NCI-H1930 (cell line): ENCODE results near the gene CPA3.
A peak's percentile ranks its signal among the peaks of the same experiment; 100 is the strongest.

Source experiments
- DNase-seq, 2 experiments: peaks; one replicate each; lab custom pipeline; 2025; lab: John Stamatoyannopoulos, UW

Gene CPA3

DNA sequence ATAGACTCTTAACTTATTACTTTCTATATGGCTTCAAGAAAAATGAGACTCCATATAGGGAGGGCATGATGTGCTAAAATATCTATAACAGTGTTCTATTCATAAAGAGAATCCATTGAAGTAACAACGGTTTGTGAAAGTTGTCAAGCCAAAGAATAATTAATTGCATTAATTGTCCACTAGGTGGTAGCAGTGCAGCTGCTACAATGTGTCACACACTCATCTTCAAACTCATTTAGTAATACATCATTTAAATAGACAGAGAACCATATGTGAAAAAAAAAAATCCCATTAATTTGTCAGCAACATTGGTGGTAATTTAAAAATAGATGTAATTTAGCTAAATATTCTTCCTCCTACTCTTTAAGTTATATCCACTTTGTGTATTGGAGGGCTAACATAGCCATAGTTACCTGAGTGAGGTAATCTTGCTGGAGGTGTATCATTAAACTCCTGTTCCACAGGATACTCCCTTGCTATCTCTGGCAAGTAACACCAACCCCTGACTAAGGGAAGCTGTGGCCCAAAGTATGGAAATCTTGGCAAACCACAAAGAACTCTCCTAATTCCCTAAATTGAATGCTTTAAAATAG, 3.7 kb upstream of the CPA3 start:
- DNase-seq = peak in 1 of 2 experiments; percentile 6

- DNase-seq = no peak
Measured at GRCh38 chr3:148863297-148863696, 1.8 kb upstream of the CPA3 start.

- DNase-seq = no peak
Measured at GRCh38 chr3:148863814-148864213, 1.3 kb upstream of the CPA3 start.

- DNase-seq = no peak
Measured at GRCh38 chr3:148866261-148866660, 1.2 kb downstream of the CPA3 start.

DNA sequence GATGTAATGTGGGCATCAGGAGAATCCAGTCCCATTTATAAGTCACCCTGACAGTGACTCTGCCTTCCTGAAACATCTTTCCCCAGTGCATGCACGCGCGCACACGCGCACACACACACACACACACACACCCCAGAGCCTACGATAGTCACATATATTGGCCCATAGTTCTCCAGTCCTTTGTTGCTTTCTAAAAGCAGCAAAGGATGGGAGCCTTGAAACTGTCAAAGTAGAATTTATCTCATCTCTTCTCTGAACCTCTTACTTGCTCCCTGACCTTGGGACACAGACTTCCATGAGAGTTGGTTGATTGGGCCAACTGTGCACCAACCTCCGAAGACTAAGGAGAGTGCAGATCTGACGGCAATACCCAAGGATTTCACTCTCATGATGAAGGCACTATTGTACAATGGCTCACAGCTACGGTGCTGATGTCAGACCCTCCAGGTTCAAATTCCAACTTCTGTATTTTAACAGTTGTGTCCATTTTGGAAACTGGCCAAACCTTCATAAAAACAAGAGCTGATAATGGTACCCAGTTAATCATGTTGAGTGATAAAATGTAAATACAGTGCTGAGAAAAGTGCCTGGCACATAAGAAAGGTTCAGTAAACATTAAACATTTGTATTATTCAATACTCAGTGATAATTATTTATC, 8.3 kb downstream of the CPA3 start:
- no peak for DNase-seq

DNA sequence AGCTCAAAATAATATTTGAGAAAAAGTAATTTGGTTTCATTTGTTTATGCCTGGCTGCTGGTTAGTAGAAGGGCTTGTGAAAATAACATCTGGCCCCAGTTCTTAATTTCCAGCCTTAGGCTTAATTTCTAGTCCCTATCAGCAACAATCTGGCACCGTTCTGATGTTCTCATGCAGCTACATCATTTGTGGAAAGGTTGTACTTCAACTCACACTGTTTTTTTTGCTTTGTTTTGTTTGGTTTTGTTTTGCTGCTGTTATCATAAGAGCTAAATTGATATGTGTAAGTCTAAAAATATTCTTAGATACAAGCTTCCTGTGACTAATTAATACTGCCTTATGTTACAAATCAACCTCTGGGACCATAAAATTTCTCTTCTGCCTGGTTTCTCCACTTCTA, 8.9 kb downstream of the CPA3 start:
- DNase-seq = no peak

DNA sequence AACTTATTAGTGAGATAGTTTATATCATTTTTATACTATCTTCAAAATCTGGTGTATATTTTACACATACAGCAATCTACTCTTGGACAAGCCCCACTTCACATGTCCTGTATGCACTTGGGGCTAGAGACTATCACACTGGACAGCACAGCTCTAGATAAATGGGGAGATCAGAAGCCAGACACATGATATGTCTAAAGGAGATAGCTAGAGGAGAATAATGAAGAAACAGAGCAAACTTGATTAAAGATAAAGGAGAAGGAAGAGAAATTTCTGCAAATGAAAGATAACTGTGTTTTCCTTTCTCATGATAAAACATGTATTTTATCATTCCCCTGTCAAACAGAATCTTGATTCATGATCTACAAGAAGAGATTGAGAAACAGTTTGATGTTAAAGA, 13.0 kb downstream of the CPA3 start:
- no peak for DNase-seq

DNA sequence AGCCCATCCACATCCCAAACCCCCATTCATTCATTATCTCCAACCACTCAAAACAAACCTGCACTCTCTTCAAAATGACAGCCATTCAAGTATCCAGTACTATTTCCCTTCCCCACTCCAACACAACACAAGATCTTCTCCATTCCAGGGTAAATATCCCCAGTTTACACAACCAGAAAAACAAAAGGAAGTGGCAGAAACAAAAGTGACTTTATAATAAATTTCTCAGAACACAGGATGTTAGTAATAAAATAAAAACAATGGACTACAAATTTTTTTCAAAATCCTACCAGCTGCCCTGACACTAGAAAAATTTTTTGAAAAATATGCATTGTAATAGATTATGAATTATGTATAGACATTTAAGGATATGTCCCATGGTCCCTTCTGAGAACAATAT, 14.2 kb downstream of the CPA3 start:
- DNase-seq = no peak

DNA sequence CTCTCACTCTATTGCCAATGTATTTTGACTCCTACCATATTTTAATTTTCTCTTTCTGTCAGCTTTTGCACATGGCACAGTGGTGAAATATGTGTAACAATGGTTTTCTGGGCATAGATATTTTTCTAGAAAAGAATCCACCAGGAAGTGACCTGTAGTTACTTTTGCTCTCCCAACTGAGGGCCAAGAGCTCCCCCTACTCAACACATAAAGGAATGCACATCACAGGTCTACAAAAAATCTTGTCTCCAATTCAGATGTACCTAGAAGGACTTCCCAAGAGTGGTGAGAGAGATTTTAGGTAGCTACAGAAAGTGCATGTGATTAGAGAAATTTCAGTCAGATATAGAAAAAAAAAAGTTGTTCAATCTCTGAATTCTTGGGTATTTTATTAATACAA, 15.6 kb downstream of the CPA3 start:
- DNase-seq = no peak

GRCh38 chr3:148881286-148881685, 16.2 kb downstream of the CPA3 start:
- no peak for DNase-seq

- DNase-seq = no peak
Measured at GRCh38 chr3:148882288-148882687, 17.2 kb downstream of the CPA3 start.

DNA sequence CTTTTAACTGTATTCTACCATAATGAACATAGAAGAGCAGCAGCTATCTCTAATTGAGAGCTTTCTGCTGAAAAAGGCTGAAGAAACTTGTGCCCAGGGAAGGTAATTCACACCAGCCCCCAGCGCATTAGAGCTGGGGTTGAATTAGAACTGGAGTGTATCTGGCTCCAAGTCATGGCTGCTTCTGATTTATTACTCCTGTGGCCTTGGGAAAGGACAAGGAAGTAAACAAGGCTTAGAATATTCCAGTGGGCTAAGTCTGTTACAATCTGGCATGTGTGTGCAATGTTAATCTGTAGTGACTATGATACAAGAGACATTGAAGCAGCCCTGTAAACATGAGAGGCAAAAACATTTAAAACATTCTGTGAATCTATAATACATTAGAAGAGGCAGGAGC, 18.1 kb downstream of the CPA3 start:
- no peak for DNase-seq

- DNase-seq = no peak
Measured at GRCh38 chr3:148884261-148884660, 19.2 kb downstream of the CPA3 start.

- DNase-seq = no peak
Measured at GRCh38 chr3:148889828-148890227, 24.7 kb downstream of the CPA3 start.

DNA sequence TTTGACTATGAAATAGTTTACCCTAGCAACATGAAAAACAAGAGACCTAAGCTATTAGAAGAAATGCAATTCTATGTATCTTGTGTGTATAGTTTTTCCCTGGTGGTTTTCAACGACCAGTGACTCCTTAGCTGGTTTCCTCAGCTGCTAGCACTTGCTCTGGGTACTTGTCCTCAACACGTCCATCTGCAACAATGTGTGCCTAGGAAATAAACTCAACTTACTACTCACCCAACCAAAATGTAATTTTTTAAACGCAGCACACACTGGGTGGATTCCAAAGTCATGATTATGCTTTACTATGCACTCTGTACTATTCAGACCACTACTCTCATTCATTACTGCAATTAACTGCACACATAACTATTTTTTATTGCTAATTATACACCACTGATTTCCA, 31.0 kb downstream of the CPA3 start:
- DNase-seq = no peak

DNA sequence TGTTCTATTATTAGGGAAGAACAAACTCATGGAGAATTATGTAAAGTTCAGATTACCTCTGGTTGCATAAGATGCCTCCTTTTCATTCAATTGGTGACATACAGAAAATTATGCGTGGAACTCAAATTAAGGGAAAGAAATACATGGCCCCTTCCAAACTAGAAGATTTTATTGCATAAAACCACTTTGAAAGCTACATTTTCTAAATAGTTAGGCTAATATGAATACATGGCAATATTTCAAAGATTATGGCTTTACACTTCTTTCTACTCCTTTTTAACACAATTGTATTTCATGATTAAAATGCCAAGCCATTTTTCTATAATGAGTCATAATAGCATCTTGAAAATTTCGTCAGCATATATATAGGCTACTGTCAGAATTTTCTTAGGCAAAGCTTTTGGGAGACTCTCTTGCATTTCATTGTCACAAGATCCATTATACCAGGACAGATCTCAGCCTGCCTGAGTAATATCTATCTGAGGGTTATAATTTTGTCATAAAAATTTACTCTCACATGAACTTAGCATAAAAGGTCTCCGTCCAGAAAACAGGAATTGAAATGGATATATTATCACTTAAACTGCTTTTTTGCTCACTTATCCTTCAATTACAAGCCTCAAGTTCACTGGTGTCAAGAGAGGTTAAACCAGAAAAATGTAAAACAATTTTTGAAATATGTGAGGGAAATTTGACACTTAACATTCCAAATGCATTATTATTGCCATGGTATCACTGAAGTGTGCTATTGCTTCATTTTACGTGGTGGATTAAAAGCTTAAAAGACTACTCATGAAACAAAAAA, 37.1 kb downstream of the CPA3 start:
- DNase-seq = no peak

DNA sequence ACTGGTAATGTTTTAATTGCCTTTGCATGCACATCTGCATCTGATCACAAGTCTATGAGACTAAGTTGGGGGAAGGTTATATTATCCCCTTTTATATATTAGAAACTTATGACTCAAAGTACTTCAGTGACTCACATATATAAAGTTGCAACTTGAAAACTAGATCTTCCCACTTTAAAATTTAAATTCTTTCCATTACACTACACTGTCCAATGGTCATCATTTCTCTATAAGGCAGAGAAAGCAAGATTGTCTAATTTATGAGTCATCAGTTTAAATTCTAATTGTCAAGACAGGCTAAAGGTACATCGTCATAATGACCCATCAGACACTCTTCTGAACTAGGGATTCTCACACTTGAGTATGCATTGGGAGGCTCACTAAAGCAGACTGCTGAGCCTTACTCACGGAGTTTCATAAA, 37.9 kb downstream of the CPA3 start:
- DNase-seq = no peak

DNA sequence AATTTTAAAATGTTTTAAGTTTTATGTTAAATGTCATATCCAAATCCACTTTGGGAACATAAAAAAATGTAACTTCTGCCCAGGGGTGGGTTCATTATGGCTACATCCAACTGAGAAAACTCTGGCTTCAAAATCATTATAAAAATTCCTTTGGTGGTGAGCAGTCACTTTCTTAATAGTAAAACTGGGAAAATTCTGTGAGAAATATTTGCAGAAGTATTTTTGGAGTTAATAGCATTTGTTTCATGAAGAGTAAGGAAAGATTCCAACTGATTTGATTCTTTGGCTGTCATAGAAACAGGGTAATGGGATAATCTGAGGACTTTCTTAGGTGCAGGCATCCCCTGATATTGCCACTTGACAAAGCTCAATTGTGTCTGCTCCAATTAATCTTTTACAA, 38.8 kb downstream of the CPA3 start:
- no peak for DNase-seq

- DNase-seq = no peak
Measured at GRCh38 chr3:148906667-148907066, 41.6 kb downstream of the CPA3 start.

GRCh38 chr3:148911173-148911572, 46.1 kb downstream of the CPA3 start:
- no peak for DNase-seq

GRCh38 chr3:148911592-148911991, 46.5 kb downstream of the CPA3 start:
- DNase-seq = no peak

DNA sequence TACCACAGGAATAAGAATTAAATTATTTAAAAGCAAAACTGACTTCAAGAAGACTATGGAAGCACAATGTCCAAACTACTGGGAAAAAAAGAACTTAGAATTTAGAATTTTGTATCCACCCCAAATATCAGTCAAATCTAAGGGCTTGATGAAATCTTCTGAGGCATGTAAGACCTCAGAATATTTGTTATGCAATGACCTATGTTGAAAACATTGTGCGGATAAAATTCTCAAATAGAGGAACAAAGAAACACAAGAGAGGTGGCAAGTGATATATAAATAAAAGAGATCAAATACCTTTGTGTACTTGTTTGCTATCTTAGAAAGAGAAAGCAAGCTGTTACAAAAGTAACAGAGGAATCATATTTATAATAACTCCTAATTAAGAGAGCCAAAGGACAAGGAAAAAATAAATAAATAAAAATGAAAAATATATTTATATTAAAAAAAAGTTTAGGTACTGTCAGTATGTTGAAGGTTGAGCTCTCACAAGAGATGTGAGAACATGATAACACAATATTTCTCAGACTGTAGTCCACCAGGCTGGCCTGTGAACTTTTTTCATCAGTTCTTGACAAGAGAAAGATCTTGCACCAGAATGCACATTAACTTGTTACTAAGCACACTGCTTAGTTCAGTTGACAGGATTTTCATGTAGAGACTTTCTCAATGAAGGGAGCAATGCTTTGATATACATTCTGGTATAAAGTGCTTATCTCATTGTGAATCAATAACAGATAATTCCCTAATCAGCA, 50.0 kb downstream of the CPA3 start:
- no peak for DNase-seq

DNA sequence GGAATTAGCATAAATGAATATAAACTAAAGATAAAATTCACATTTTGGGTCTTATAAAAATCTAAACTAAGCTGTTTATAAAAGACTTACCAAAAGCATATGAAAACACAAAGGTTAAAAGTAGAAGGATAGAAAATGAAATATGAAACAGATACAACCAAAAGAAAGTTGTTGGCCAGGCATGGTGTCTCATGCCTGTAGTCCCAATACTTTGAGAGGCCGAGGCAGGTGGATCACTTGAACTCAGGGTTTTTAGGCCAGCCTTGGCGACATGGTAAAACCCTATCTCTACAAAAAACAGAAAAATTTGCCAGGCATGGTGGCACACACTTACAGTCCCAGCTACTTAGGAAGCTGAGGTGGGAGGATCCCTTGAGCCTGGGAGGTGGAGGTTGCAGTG, 51.0 kb downstream of the CPA3 start:
- DNase-seq = no peak
